ENCODE measurements around the gene EYA4. TPM values are rescaled to one million over a fixed set of nuclear protein-coding genes. Genes with fewer than 3 reads are reported as not detected.

Gene EYA4
- polyA plus RNA-seq, 1 of the 3 experiments (the other 2 are of a cell fraction), result 0.08 TPM

GRCh38 chr6:133410638-133411435 is 169.7 kb downstream of the EYA4 start:
- Histone ChIP-seq H3K4me1 (ENCODE audit: control insufficient read depth in 1 of 2, insufficient read depth in 2 of 2, low read depth in 1 of 2, low read length in 1 of 2) (no peaks in the 10 kb centered on the region; a peak in 1 of 4 replicates), H3K9ac (no peak overlapping the region), H3K4me3 (ENCODE audit: low read depth in 2 of 2, low read length in 1 of 2) (no peak overlapping the region), H4K20me1 (ENCODE audit: insufficient read depth) (no peaks in the 10 kb centered on the region), H3K79me2 (ENCODE audit: insufficient read depth) (no peaks in the 10 kb centered on the region), H3F3A (replicated peaks; ENCODE audit: insufficient read depth) (no peaks in the 10 kb centered on the region), H3K27me3 (ENCODE audit: insufficient read depth) (no peaks in the 10 kb centered on the region), H3K27ac (ENCODE audit: low read depth in 2 of 2, low read length in 1 of 2) (no peak overlapping the region), H3K4me2 (no peak overlapping the region), H3K36me3 (replicated peaks in 1 of 2; ENCODE audit: control insufficient read depth in 1 of 2, insufficient read depth in 2 of 2, low read length in 1 of 2) (no peaks in the 10 kb centered on the region), H3K9me3 (no peaks in the 10 kb centered on the region), H3K9me2 (no peaks in the 10 kb centered on the region; the same call in 1 of the 2 replicates), H2AFZ (ENCODE audit: low read depth) (no peak overlapping the region)
- TF ChIP-seq NRF1 (IDR thresholded peaks at IDR 0.05; ENCODE audit: low read depth, low read length) (no peak), GABPA (IDR thresholded peaks at IDR 0.05; ENCODE audit: low read depth) (no peak), FOXJ3 (CRISPR knock-in tag; IDR thresholded peaks at IDR 0.05) (no peak)
- TF ChIP-seq, protein P1, sequence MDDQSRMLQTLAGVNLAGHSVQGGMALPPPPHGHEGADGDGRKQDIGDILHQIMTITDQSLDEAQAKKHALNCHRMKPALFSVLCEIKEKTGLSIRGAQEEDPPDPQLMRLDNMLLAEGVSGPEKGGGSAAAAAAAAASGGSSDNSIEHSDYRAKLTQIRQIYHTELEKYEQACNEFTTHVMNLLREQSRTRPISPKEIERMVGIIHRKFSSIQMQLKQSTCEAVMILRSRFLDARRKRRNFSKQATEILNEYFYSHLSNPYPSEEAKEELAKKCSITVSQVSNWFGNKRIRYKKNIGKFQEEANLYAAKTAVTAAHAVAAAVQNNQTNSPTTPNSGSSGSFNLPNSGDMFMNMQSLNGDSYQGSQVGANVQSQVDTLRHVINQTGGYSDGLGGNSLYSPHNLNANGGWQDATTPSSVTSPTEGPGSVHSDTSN (IDR thresholded peaks at IDR 0.05), result no peak
- CTCF ChIA-PET, result no interaction called here
- POLR2A ChIA-PET, result no interaction called here
- no peak for DNase-seq
- WGBS (ENCODE audit: low lambda C conversion rate), result 5% methylated on average over 6 of the region's 6 CpGs

DNA sequence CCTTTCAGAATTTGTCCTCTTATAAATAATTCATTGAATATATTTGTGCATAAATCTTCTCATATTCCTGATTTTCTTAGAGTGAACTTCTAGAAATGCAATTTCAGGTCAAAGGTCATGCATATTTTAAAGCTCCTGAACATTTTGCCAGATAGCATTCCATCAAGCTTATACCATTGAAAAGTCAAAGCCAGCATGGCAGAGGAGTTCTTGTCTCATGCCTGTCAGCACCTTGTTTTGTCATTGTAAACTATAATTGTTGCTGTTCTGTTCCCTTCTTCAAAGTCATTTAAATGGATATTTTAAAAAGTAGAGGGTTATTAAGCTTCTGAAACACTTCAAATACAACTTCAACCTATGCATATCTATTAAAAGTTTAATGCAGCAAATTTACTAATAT is 170.6 kb downstream of the EYA4 start:
- no peaks in the 10 kb centered on the region for H3K9me3 ChIP-seq
- H3K9me2 ChIP-seq, result no peaks in the 10 kb centered on the region; the same call in 1 of the 2 replicates
- no peaks in the 10 kb centered on the region; a peak in 1 of 4 replicates for H3K4me1 ChIP-seq (ENCODE audit: control insufficient read depth in 1 of 2, insufficient read depth in 2 of 2, low read depth in 1 of 2, low read length in 1 of 2)
- no peaks in the 10 kb centered on the region for H3K27me3 ChIP-seq (ENCODE audit: insufficient read depth)
- no peak overlapping the region for H2AFZ ChIP-seq (ENCODE audit: low read depth)
- TF ChIP-seq REST (IDR thresholded peaks at IDR 0.05; ENCODE audit: low read depth, low read length) (no peak), NFIC (IDR thresholded peaks at IDR 0.05; ENCODE audit: borderline replicate concordance) (no peak), YY1 (IDR thresholded peaks at IDR 0.05; ENCODE audit: low read depth) (no peak), FOXM1 (IDR thresholded peaks at IDR 0.05; ENCODE audit: low read depth) (no peak)
- TF ChIP-seq, protein P2, sequence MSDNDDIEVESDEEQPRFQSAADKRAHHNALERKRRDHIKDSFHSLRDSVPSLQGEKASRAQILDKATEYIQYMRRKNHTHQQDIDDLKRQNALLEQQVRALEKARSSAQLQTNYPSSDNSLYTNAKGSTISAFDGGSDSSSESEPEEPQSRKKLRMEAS (IDR thresholded peaks at IDR 0.05; ENCODE audit: low read depth), result no peak
- DNase-seq, result no peak
- no peaks in the 10 kb centered on the region for H4K20me1 ChIP-seq (ENCODE audit: insufficient read depth)
- no peaks in the 10 kb centered on the region for H3K79me2 ChIP-seq (ENCODE audit: insufficient read depth)
- H3K9ac ChIP-seq, result no peak overlapping the region
- CTCF ChIA-PET, result no interaction called here
- no peaks in the 10 kb centered on the region for H3K36me3 ChIP-seq (replicated peaks in 1 of 2; ENCODE audit: control insufficient read depth in 1 of 2, insufficient read depth in 2 of 2, low read length in 1 of 2)
- H3K4me3 ChIP-seq (ENCODE audit: low read depth in 2 of 2, low read length in 1 of 2), result no peak overlapping the region
- no peak overlapping the region for H3K27ac ChIP-seq (ENCODE audit: low read depth in 2 of 2, low read length in 1 of 2)
- POLR2A ChIA-PET, result no interaction called here
- no peaks in the 10 kb centered on the region for H3F3A ChIP-seq (replicated peaks; ENCODE audit: insufficient read depth)
- H3K4me2 ChIP-seq, result no peak overlapping the region
